Peyer's patch (tissue), 4 donors: ENCODE measurements around the gene PAM. TPM values are rescaled to one million over a fixed set of nuclear protein-coding genes. Genes with fewer than 3 reads are reported as not detected.

ENCODE experiments used
- DNase-seq, 3 donors: peaks; one replicate each; pipeline ENCODE4 v3.0.0-alpha.2; 2017 to 2019
- H3K27ac ChIP-seq, 4 donors: fragments of 200-600 bp; sonication (generic); one replicate each; pipeline ENCODE4 v1.5.1; 2016 to 2019
- H3K27me3 ChIP-seq, 2 donors: fragments of 200-600 bp; sonication (generic); one replicate each; pipeline ENCODE4 v1.5.1; 2019
- H3K36me3 ChIP-seq, 3 donors: fragments of 200-600 bp; sonication (generic); one replicate each; pipeline ENCODE4 v1.5.1; 2016 to 2019
- H3K4me1 ChIP-seq, 4 donors: fragments of 200-600 bp; sonication (generic); one replicate each; pipeline ENCODE4 v1.5.1; 2016 to 2019
- H3K4me3 ChIP-seq, 4 donors: fragments of 200-600 bp; sonication (generic); 1 replicate in 3 of 4; 2 replicates in 1 of 4; pipeline ENCODE4 v1.5.1; 2016 to 2019; ENCODE audit warnings: mild to moderate bottlenecking in 1 of 4
- H3K9me3 ChIP-seq, 4 donors: fragments of 200-600 bp; sonication (generic); one replicate each; pipeline ENCODE4 v1.5.1; 2016 to 2019; ENCODE audit warnings: mild to moderate bottlenecking in 1 of 4
- CTCF ChIP-seq, 6 experiments: fragments of 450-650 bp in 4 of 6; fragments of 200-600 bp in 2 of 6; sonication (generic) in 1 of 6; IDR thresholded peaks; one replicate each; pipeline ENCODE4 v1.5.1; 2017 to 2019; ENCODE audit warnings: antibody characterized with exemption in 6 of 6, mild to moderate bottlenecking in 3 of 6, moderate library complexity in 1 of 6
- POLR2A ChIP-seq, 2 donors: fragments of 450-650 bp; IDR thresholded peaks; one replicate each; pipeline ENCODE4 v1.5.1; 2017; ENCODE audit warnings: antibody characterized with exemption in 2 of 2, mild to moderate bottlenecking in 2 of 2, moderate library complexity in 2 of 2
- total RNA-seq, 4 donors: library from RNA; depleted of rRNA; stranded (reverse); fragments of >200 nt; gene quantifications; one replicate each; pipeline ENCODE4 v1.1.0, GENCODE V29; 2016

The PAM gene
- total RNA-seq, 4 donors from 2014 or later, result 58.6 to 130 (median 109) TPM

- H3K27ac ChIP-seq, result no peak overlapping the region
- no peak for DNase-seq
- H3K4me3 ChIP-seq, result no peak overlapping the region
- H3K4me1 ChIP-seq, result no peaks in the 10 kb centered on the region
- H3K9me3 ChIP-seq, result no peaks in the 10 kb centered on the region
- H3K27me3 ChIP-seq, result no peaks in the 10 kb centered on the region
- TF ChIP-seq POLR2A (IDR thresholded peaks at IDR 0.05) (no peak), CTCF (IDR thresholded peaks at IDR 0.05) (no peak)
- no peaks in the 10 kb centered on the region for H3K36me3 ChIP-seq
Measured at GRCh38 chr5:102956599-102956998, 201.5 kb downstream of the PAM start.

- H3K4me1 ChIP-seq, result no peaks in the 10 kb centered on the region
- no peak overlapping the region for H3K27ac ChIP-seq
- DNase-seq, result no peak
- H3K36me3 ChIP-seq, result no peaks in the 10 kb centered on the region
- no peaks in the 10 kb centered on the region for H3K9me3 ChIP-seq
- TF ChIP-seq CTCF (IDR thresholded peaks at IDR 0.05) (no peak), POLR2A (IDR thresholded peaks at IDR 0.05) (no peak)
- no peak overlapping the region for H3K4me3 ChIP-seq
- no peaks in the 10 kb centered on the region for H3K27me3 ChIP-seq
Measured at GRCh38 chr5:102957141-102957540, 202.0 kb downstream of the PAM start.

GRCh38 chr5:102958481-102959011, 203.4 kb downstream of the PAM start:
- no peaks in the 10 kb centered on the region for H3K36me3 ChIP-seq
- no peak for TF ChIP-seq CTCF (IDR thresholded peaks at IDR 0.05)
- no peaks in the 10 kb centered on the region for H3K4me1 ChIP-seq
- H3K27ac ChIP-seq, result no peak overlapping the region
- H3K4me3 ChIP-seq, result no peak overlapping the region
- H3K9me3 ChIP-seq, result no peaks in the 10 kb centered on the region
- DNase-seq, result no peak
- H3K27me3 ChIP-seq, result no peaks in the 10 kb centered on the region

GRCh38 chr5:102959055-102959454, 203.9 kb downstream of the PAM start:
- TF ChIP-seq POLR2A (IDR thresholded peaks at IDR 0.05) (no peak), CTCF (IDR thresholded peaks at IDR 0.05) (no peak)
- Histone ChIP-seq H3K9me3 (no peaks in the 10 kb centered on the region), H3K27ac (no peak overlapping the region), H3K36me3 (no peaks in the 10 kb centered on the region), H3K27me3 (no peaks in the 10 kb centered on the region), H3K4me1 (no peaks in the 10 kb centered on the region), H3K4me3 (no peak overlapping the region)
- DNase-seq, result no peak

GRCh38 chr5:102961671-102962070, 206.6 kb downstream of the PAM start:
- no peaks in the 10 kb centered on the region for H3K27me3 ChIP-seq
- no peaks in the 10 kb centered on the region for H3K4me1 ChIP-seq
- TF ChIP-seq CTCF (IDR thresholded peaks at IDR 0.05) (no peak), POLR2A (IDR thresholded peaks at IDR 0.05) (no peak)
- DNase-seq, result no peak
- H3K9me3 ChIP-seq, result no peaks in the 10 kb centered on the region
- H3K27ac ChIP-seq, result no peak overlapping the region
- no peaks in the 10 kb centered on the region for H3K36me3 ChIP-seq
- no peak overlapping the region for H3K4me3 ChIP-seq

GRCh38 chr5:102965653-102966052, 210.5 kb downstream of the PAM start:
- Histone ChIP-seq H3K9me3 (no peaks in the 10 kb centered on the region), H3K4me1 (no peaks in the 10 kb centered on the region), H3K4me3 (no peak overlapping the region), H3K27ac (no peak overlapping the region), H3K27me3 (no peaks in the 10 kb centered on the region), H3K36me3 (no peaks in the 10 kb centered on the region)
- no peak for DNase-seq
- TF ChIP-seq CTCF (IDR thresholded peaks at IDR 0.05) (no peak), POLR2A (IDR thresholded peaks at IDR 0.05) (no peak)
